GM19324 (cell line): ENCODE results near the gene FGF6.
"Not testable (repeated sequence)": the region's sequence is repeated elsewhere in the genome, so short reads cannot be mapped to it uniquely, and the experiment has no call there.

Experiments used
- ATAC-seq: cut with Tn5 transposase; IDR thresholded peaks from one replicate; pipeline ENCODE4 v1.9.1; 2021; ENCODE audit warnings: mild to moderate bottlenecking, moderate library complexity; ENCODE audit not compliant: unreplicated experiment, low FRiP score

The FGF6 gene

DNA sequence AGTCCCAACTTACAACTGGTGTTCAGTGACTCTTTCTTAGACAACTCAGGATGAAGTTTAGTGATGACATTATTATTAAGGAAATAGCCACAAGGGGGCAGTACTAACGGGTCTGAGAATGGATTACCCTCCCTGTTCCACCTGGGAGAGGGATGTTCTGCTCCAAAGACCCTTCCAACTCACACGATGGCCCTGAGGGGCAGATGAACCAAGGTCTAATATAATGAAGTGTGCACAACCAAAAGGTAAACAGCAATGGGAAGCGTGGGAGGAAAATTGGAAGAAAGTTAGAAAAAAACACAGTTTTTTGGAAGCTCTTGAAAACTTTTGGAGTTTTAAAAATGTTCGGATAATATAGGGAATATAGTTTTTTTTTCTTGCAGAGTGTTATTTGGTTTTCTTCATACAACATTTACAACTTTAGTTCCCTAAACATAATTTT lies 24.0 kb downstream of the FGF6 start:
- ATAC-seq = no peak

DNA sequence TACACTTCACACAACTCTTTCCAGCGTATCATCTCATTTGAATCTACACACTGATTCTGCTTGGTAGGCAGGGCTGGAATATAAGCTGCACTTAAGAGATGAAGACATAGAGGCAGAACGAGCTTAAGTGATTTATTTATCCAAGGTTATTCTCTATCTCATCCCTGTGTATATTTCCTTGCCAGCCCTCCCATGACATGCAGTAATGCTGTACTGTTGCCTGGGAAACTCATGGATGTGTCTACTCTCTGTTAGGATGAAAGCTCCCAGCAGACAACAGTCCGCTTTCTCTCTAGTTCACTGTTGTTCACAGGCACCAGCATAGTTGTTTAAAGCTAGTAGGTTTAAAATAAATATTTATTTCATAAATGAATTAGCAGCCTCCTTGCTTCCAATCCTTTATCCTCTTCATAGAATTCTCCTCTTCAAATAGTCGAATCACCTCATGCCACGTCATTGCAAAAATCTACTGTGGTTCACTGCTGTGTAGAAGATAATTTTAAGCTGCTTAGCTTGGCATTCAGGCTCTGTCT lies 25.4 kb downstream of the FGF6 start:
- ATAC-seq = no peak

DNA sequence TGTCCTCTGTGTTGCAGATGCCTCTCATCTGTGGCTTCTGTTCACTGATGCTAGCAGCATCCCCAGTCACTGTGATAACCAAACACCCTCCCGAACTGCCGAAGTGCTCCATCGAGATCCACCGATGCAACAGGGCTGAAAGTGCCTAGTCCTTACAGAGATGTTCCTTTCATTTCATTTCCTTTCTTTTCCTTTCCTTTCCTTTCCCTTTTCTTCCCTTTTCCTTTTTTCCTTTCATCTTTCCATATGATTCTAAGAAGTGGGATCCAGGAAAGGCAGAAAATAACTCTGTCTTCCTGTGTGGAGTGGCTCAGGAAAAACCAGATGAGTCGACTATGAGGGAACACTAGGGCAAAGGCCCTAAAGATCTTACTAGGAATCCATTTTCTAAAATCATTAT lies 26.7 kb downstream of the FGF6 start:
- no peak for ATAC-seq

DNA sequence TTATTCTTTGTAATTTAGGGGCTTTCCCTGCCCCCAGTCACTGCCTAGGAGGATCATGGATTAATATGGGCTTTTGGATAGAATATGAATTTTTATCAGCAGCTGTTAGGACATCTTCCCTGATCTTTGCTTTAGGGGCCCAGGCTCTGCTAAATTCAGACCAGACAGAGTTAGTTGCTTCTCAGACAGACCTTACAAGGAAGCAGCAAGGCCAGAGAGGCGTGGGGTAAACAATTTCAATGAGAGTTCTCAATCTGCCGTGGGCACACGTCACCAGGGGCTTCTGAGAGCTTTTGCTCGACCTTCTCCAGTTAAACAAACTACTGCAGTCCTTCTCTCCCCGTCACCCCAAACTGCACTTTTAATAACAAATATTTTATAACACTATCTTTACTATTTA lies 27.7 kb downstream of the FGF6 start:
- no peak for ATAC-seq

DNA sequence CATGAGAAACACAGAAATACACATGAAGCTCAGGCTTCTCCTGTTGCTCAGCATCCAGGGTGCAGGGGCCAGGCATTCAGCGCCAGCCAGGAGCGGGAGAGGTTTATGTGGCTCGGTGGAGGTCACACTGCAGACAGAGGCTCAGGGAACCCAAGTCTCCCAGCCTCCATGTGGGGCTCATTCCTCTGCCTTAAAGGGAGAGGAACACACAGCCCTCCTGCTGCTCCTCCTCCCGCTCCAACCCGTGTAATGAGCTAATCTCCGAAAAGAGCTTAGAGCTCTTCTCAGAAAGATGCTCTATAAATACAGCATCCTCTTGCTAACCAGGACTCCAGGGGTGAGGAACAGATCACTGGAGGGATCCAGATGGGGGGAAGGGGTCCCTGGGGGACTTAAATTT lies 28.2 kb downstream of the FGF6 start:
- no peak for ATAC-seq

DNA sequence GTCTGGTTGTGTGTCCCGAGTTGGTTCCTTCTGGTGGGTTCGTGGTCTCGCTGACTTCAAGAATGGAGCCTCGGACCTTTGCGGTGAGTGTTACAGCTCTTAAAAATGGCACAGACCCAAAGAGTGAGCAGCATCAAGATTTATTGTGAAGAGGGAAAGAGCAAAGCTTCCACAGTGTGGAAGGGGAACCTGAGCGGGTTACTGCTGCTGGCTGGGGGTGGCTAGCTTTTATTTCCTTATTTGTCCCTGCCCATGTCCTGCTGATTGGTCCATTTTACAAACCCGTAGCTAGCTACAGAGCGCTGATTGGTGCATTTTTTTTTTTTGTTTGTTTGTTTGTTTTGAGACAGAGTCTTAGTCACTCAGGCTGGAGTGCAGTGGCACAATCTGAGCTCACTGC lies 29.3 kb downstream of the FGF6 start:
- no peak for ATAC-seq

DNA sequence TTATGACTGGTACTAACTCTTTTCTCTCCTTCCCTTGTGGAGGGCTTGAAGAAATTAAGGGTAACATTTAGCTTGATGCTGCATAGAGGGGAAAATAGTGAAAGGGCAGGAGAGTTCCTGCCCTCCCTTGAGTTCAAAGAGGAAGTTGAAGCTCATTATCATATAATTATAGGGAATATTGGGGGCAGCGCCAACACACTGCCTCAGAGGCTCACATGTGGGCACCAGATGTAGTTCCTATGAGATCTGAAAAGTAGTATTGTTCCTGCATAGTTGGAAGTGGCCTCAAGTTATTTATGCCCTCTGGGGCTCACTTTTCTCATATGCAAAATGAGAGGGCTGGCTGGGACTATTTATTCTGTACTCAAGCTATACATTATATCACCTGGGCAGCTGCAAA lies 33.1 kb downstream of the FGF6 start:
- no peak for ATAC-seq

DNA sequence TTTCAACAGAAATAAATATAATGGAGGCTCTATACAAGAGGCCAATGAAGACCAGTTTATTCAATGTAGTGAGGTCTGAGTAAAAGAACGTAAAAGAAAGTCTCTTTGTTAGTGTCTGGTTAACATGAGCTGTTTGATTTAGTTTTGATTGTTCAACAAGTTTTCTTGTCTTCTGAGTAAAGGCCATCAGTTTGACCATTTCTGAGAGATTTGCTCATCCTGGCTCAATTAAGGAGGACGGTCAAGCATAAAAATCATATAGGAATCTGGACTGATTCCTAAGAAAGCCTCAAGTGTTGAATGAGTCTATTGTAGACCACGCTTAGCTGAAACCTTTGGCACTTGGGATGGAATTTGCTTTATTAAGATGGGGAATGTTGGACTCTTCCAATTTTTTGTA lies 33.6 kb downstream of the FGF6 start:
- no peak for ATAC-seq

DNA sequence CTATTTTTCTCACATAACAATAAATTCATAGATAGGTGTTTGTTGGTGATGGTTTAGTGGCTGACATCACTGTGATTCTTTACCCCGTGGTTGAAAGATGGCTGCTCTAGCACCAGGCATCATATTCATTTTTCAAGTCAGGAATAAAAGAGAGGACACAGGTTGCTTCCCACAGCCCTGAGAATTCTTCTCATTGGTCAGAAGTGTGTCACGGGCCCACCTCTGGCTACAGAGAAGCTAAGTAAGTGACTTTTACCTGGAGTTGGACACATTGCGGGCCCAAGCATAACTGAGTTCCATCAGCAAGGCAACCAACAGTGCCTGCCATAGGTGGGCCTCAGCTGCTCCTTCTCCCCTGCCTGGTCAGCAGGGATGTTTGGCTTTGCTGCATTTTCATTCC lies 38.5 kb downstream of the FGF6 start:
- ATAC-seq = no peak

DNA sequence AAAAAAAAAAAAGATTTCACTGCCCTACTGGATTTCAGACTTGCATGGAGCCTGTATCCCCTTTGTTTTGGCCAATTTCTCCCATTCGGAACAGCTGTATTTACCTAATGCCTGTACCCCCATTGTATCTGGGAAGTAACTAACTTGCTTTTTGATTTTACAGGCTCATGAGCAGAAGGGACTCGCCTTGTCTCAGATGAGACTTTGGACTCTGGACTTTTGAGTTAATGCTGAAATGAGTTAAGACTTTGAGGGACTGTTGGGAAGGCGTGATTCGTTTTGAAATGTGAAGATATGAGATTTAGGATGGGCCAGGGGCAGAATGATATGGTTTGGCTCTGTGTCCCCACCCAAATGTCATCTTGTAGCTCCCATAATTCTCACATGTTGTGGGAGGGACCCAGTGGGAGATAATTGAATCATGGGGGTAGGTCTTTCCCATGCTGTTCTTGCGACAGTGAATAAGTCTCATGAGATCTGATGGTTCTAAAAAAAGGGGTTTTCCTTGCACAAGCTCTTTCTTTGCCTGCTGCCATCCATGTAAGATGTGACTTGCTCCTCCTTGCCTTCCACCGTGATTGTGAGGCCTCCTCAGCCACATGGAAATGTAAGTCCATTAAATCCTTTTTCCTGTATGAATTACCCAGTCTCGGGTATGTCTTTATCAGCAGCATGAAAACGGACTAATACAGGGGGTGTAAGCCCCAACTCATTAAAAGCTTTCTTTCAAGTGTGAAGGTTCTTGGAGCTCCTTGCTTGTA lies 40.6 kb downstream of the FGF6 start:
- ATAC-seq = not testable (repeated sequence)

DNA sequence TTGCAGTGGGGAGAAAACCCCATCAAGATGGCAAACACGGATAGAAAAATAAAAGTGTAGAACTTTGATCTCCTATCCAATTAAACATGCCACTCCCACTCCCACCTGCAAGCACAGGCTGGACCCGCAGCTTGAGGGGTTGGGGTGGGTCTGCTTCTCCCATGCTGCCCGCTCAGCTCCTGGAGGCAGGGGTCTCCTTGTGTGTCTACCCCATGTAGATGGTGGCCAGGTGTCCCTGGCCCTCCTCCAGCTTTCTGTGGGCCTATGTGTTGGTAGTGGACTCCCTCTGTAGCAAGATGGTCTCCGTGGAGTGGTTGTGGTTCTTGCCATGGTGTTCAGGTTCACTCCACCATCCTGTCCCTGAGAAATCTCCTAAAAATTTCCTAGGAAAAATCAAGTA lies 42.6 kb downstream of the FGF6 start:
- ATAC-seq = no peak

DNA sequence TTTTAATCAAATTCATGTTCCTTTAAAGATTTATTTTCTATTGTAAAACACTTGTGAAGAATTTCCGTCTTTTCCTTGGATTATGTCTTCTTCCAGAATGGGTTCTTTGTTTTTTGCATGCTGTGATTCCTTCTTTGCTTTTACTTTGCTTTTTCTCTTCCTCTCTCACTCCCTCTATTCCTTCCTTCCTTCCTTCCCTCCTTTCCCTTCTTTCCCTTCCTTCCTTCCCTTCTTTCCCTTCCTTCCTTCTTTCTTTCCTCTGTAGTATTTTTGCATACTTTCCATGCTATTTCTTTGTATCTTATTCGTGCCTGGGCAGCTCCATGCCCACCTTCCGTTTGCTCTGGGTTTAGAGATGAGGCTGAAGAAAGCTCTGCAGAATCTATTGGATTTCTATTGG lies 44.5 kb downstream of the FGF6 start:
- no peak for ATAC-seq

DNA sequence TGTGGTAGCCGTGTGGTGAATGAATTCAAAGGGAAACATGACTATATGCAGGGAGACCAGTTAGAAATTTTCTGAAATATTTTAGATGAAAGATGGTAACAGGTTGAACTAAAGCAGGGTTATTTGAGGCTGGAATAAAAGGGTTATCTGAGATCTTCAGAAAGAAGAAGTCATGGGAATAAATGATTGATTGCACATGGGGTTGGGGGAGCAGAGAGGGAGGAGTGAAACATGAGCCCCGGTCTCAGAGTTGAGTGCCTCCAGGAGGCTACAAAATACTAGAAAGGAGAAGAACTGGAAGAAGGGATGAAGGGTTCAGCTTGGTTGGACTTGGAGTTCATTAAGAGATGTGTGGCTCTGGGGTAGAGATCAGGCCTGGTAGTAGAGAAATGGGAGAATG lies 49.8 kb downstream of the FGF6 start:
- no peak for ATAC-seq

DNA sequence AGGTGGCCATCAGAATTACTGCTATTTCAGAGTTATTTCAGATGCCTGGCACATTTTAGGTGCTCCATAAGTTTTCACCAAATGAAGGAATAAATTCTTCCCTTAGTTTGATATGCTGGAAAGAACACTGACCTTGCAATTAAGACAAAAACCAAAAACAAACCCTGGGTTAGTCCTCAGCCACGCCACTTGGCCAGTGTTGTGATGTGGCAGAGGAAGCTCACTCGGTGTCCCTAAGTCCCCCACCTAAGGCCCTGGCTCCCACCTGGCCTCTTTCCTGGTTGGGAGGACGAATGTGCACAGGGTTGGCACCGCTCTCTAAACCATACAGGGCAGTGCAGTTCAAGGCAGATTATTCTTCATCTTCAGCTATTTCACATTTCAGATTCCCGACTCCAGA lies 52.4 kb downstream of the FGF6 start:
- no peak for ATAC-seq

DNA sequence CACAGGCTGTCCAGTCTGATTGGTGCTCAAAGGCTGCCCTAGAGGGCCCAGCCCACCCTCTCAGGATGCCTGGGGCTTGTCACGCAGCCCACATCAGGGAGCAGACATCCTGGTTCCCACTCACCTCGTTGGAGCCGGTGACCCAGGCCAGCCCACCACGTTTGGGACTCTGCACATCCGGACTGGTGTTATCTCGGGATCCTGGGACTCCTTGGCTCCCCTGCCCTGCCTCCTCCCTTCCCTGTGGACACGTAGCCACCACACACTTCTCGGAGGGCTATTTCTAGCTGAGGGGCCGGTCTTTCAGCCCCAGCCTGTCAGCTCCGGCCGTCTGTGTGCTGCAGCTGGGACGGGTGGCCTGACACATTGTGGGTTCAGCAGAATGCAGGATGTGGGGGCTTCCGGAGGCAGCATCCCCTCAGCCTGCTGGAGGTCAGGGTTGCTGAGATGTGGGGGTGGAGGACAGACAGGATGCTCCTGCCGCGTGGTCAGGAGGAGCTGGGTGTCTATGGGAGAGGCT lies 53.3 kb downstream of the FGF6 start:
- no peak for ATAC-seq

DNA sequence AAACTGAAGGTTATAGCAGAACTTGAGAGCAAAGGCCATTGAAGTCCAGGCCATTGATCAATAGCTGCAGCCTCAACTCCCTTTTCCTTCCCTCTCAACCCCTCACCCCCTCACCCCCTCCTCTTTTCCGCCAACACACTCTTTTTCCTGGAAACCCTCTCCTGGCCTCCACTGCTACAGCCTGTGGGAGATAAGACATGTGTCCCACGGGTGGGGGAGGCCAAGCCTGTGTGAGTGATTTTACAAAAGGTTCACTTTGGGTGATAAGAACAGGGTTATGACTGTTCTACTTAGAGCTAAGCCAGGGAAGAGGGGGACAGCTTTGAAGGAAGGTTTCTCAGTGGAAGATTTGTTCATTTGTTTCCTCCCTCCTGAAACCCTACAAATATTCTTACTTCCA lies 57.0 kb downstream of the FGF6 start:
- ATAC-seq = no peak

DNA sequence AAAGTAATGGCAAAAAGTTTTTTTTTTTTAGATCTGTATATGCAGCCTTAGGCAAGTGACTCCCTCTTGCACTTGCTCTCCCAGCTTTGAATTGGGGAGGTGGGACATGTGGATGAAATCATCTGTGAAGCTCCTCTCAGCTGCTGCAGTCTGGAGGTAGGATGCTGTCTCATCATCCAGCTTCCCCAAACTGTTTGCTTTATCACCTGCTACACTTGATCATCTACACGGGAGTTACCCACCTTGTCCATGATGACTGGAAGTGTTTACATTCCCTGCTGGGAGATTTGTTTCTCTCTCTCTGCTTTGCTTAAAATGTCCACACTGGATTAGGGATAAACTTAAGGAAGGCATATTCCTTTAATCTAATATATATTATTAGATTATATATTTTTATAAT lies 57.6 kb downstream of the FGF6 start:
- ATAC-seq = no peak

DNA sequence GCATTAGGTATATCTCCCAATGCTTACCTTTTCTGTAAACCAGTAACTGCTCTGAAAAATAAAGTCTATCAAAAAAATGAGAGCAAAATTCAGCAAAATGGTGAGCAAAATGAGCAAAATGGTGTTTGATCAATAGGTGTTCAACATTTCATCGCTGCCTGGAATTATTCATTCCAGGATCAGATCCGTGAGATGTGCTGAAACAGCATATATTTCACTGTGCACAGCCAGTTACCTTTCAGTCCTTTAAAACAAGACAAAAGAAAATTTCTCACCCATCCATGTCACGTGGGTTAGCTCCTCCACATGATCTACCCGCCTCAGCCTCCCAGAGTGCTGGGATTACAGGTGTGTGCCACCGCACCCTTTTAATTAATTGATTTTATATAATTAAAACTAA lies 58.0 kb downstream of the FGF6 start:
- no peak for ATAC-seq

DNA sequence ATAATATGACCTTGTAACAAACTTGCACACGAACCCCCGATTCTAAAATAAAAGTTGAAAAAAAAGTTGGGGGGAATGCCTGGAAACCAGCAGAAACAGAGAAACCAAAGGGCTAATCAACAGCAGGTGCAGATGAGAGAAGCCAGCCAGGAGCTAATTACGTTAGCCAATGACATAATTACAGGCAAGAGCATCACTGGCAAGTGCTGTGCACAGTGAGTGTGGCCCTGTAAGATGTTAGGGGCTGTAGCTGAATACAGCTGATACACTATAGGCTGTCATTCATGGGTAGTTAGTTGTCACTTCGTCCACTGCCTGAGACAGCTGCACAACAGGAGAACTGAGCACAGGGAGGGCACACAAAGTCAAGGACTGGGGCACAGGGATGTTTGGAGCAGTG lies 58.8 kb downstream of the FGF6 start:
- no peak for ATAC-seq
